ENCODE results near the gene DNPH1.

- TF ChIP-seq CTCF (IDR thresholded peaks at IDR 0.05) (no peak), POLR2A (IDR thresholded peaks at IDR 0.05) (no peak)
These were observed 42.7 kb upstream of the DNPH1 start for GRCh38 chr6:43271944-43272343.
